Suprapubic skin (tissue), 4 donors: ENCODE results near the gene FRMD3.

Experiments
- CTCF ChIP-seq, 2 donors: fragments of 200-600 bp in 1 of 2; fragments of 450-650 bp in 1 of 2; sonication (generic) in 1 of 2; IDR thresholded peaks; one replicate each; pipeline ENCODE4 v1.5.1; 2016 to 2019; ENCODE audit warnings: antibody characterized with exemption in 2 of 2, mild to moderate bottlenecking in 1 of 2, moderate library complexity in 1 of 2
- EP300 ChIP-seq: sonication (generic); formaldehyde crosslinking; IDR thresholded peaks from one replicate; pipeline ENCODE4 v1.6.1; 2017; ENCODE audit warnings: antibody characterized with exemption
- POLR2A ChIP-seq, 2 donors: fragments of 450-650 bp; IDR thresholded peaks; one replicate each; pipeline ENCODE4 v1.6.1; 2017; ENCODE audit warnings: antibody characterized with exemption in 2 of 2, mild to moderate bottlenecking in 2 of 2, moderate library complexity in 2 of 2
- POLR2AphosphoS5 ChIP-seq, 3 donors: sonication (generic); formaldehyde crosslinking; IDR thresholded peaks; one replicate each; pipeline ENCODE4 v1.6.1; 2017; ENCODE audit warnings: antibody characterized with exemption in 3 of 3

DNA sequence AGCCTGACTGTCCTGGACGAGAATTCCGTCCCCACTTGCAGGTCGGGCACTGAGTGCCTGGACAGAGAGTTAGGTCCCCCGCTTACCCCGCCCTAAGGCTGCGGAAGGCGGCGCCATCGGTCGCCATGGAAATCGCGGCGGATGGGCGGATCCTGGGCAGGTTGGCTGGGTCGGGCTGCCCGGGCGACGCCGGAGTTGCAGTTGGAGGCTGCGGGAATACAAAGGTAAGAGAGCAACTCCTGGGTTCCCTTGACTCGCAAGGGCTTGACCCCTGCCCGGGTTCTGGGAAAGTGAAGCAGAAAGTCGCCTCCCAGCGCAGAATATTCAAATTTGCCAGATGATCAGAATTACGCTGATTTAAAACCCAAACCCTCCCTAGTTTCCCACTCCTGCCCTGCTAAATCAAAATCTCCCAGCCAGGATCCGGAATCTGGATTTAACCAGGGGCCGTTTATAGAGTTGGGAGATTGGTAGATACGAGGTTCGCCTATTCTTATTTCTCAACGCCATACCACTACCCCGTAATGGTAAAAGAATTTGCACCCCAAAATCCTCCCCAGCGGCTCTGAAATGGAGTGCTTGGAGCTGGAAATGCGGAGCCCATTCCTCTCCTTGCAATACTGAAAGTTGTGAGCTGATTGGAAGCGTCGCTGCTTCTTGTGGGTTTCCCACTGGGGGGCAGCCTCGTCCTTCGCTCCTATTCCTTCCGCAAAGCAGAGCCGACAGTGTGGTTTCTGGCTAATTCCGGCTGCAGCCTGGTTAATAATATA, 318.9 kb downstream of the FRMD3 start:
- TF ChIP-seq POLR2A (IDR thresholded peaks at IDR 0.05), result no peak
- TF ChIP-seq CTCF (IDR thresholded peaks at IDR 0.05), result peak in 1 of 2 donors; percentile 57
- no peak for TF ChIP-seq POLR2AphosphoS5 (IDR thresholded peaks at IDR 0.05)
- TF ChIP-seq EP300, result no peak
